GM19468 (cell line): Measurements from ENCODE around the gene KCNC1.

ENCODE experiments used
- ATAC-seq: cut with Tn5 transposase; IDR thresholded peaks from one replicate; pipeline ENCODE4 v1.9.1; 2021; ENCODE audit warnings: mild to moderate bottlenecking, moderate library complexity, moderate number of reproducible peaks; ENCODE audit not compliant: unreplicated experiment; ENCODE audit errors: extremely low read depth

The KCNC1 gene

GRCh38 chr11:17714356-17714854, 20.2 kb upstream of the KCNC1 start:
- no peak for ATAC-seq

- no peak for ATAC-seq
These were observed 19.7 kb upstream of the KCNC1 start for GRCh38 chr11:17714870-17715269.

GRCh38 chr11:17716807-17717206, 17.8 kb upstream of the KCNC1 start:
- ATAC-seq: no peak

- ATAC-seq: no peak
These were observed 16.6 kb upstream of the KCNC1 start for GRCh38 chr11:17718015-17718414.

GRCh38 chr11:17718510-17718962, 16.0 kb upstream of the KCNC1 start:
- ATAC-seq: no peak

GRCh38 chr11:17719028-17719937, 15.3 kb upstream of the KCNC1 start, which contains the start of gene MYOD1:
Gene MYOD1 (plus strand): TSS chr11:17719571. CDS start chr11:17719783, 212 bp downstream.
- no peak for ATAC-seq

- ATAC-seq: no peak
These were observed 14.4 kb upstream of the KCNC1 start for GRCh38 chr11:17719938-17720795.

- ATAC-seq: no peak
These were observed 13.8 kb upstream of the KCNC1 start for GRCh38 chr11:17720796-17721171.

- ATAC-seq: no peak
These were observed 13.2 kb upstream of the KCNC1 start for GRCh38 chr11:17721242-17721999.

- ATAC-seq: no peak
These were observed 12.5 kb upstream of the KCNC1 start for GRCh38 chr11:17722000-17722643.

- ATAC-seq: no peak
These were observed 10.3 kb upstream of the KCNC1 start for GRCh38 chr11:17724020-17724908.

GRCh38 chr11:17725174-17725573, 9.4 kb upstream of the KCNC1 start:
- ATAC-seq: no peak

GRCh38 chr11:17730137-17730536, 4.4 kb upstream of the KCNC1 start:
- ATAC-seq: no peak

- ATAC-seq: no peak
These were observed 3.7 kb upstream of the KCNC1 start for GRCh38 chr11:17730608-17731462.

- no peak for ATAC-seq
These were observed 1.3 kb upstream of the KCNC1 start for GRCh38 chr11:17733261-17733660.

- ATAC-seq: no peak
These were observed 621 bp downstream of the KCNC1 start for GRCh38 chr11:17734986-17735817.
